Heart right ventricle (tissue), 16 donors: Measurements from ENCODE around the gene ZNF423. TPM values are rescaled to one million over a fixed set of nuclear protein-coding genes. Genes with fewer than 3 reads are reported as not detected.

Source experiments
- ATAC-seq, 8 donors: fragments of 200-7000 bp; cut with Tn5 transposase; one replicate each; pipeline ENCODE4 v1.9.1; 2020; ENCODE audit warnings: mild to moderate bottlenecking in 8 of 8, moderate library complexity in 8 of 8, moderate number of reproducible peaks in 1 of 8
- DNase-seq, 2 donors: peaks; one replicate each; pipeline ENCODE4 v3.0.0-alpha.2; 2020
- H3K27ac ChIP-seq, 10 donors: fragments of 200-600 bp; sonication (generic) in 2 of 10; one replicate each; pipeline versions ENCODE4 v1.5.0 to v1.8.0; 2020 to 2022; ENCODE audit warnings: mild to moderate bottlenecking in 3 of 10
- H3K27me3 ChIP-seq, 7 donors: fragments of 200-600 bp; one replicate each; pipeline ENCODE4 v1.8.0; 2021 to 2022; ENCODE audit warnings: mild to moderate bottlenecking in 2 of 7
- H3K36me3 ChIP-seq, 9 donors: fragments of 200-600 bp; sonication (generic) in 1 of 9; one replicate each; pipeline versions ENCODE4 v1.5.0 to v1.8.0; 2020 to 2022; ENCODE audit warnings: mild to moderate bottlenecking in 2 of 9
- H3K4me1 ChIP-seq, 9 donors: fragments of 200-600 bp; sonication (generic) in 1 of 9; one replicate each; pipeline versions ENCODE4 v1.5.0 to v1.8.0; 2020 to 2022; ENCODE audit warnings: mild to moderate bottlenecking in 4 of 9
- H3K4me3 ChIP-seq, 10 donors: fragments of 200-600 bp; sonication (generic) in 2 of 10; one replicate each; pipeline versions ENCODE4 v1.5.0 to v1.8.0; 2020 to 2022; ENCODE audit warnings: mild to moderate bottlenecking in 7 of 10, moderate library complexity in 2 of 10
- H3K9me3 ChIP-seq, 11 donors: fragments of 200-600 bp in 10 of 11; sonication (generic) in 2 of 11; one replicate each; pipeline versions ENCODE4 v1.5.0 to v1.8.0; 2013 to 2022; ENCODE audit warnings: mild to moderate bottlenecking in 2 of 11, control low read depth in 1 of 11, moderate library complexity in 1 of 11
- WGBS, 2 donors: extraction: QIAGEN DNeasy Blood & Tissue Kit; methylation state at CpG; one replicate each; pipeline ENCODE4 v1.1.7; 2013; ENCODE audit warnings: inconsistent platforms in 1 of 2; 5-methylcytosine and 5-hydroxymethylcytosine counted together
- intact Hi-C, 10 donors: fragments of 100-400 bp; cut with DNase I; formaldehyde crosslinking; loops; one replicate each; pipeline versions ENCODE4 v1.11.1 to v1.14.2; 2022
- polyA plus RNA-seq, 2 donors: library from polyadenylated mRNA; stranded (reverse); fragments of 200-250 nt; gene quantifications; one replicate each; pipeline ENCODE4 v1.2.3, GENCODE V29; 2013
- total RNA-seq, 10 donors: library from RNA; stranded (reverse); fragmentation: NEBNext Ultra II Directional in 3 of 10; extraction: Animal tissue kit (Norgen Biotek cat#: 25700) in 3 of 10; gene quantifications; one replicate each; pipeline versions ENCODE4 v1.2.1 to v1.2.4, GENCODE V29; 2021 to 2023
- TF ChIP-seq, protein P1 (sequence below), 9 donors: fragments of 200-600 bp; sonication (generic) in 2 of 9; IDR thresholded peaks; one replicate each; pipeline versions ENCODE4 v1.5.0 to v1.8.0; 2021 to 2022; ENCODE audit warnings: antibody characterized with exemption in 9 of 9, mild to moderate bottlenecking in 5 of 9, moderate library complexity in 1 of 9
- donor health status: Arrhythmogenic right ventricular cardiomyopathy.
- donor health status: ischemic (EF 13 %, LVEDD 7.1; RV severe dilation, severe dysfunction).
- donor health status: healthy with polysubstance abuse.
- donor health status: DM: no; HTN: yes; CAD: no.
- donor health status: DM: no; HTN: no; CAD: no.
- donor health status: ischemic (EF 25% LVEDD 6.9; RV normal size, moderate dysfunction).
- donor health status: ischemic (EF 25% LVEDD 5.7; RV mildly dilated, moderate dysfunction).
- donor health status: healthy.
- donor health status: DM: yes; HTN: yes; CAD: no.
- donor health status: Ischemic cardiomyopathy.
- donor health status: ischemic (EF 35%, LVEDD 5.7; RV mildly dilated, moderate dysfunction).
- donor health status: nonischemic (EF 11% LVEDD 7.7; RV severe dilation, severe dysfunction).
- donor health status: DM: yes; HTN: yes; CAD: no.
- donor health status: PGD.
- donor health status: ischemic (EF 29% LVEDD 5.4; RV normal size, mild dysfunction).
- donor health status: nonischemic (EF 23%, LVEDD 6.1; RV moderate dilation, normal function).

Gene ZNF423
- total and polyA plus RNA-seq, 12 donors = 2.6 to 10.6 (median 7.0) TPM

DNA sequence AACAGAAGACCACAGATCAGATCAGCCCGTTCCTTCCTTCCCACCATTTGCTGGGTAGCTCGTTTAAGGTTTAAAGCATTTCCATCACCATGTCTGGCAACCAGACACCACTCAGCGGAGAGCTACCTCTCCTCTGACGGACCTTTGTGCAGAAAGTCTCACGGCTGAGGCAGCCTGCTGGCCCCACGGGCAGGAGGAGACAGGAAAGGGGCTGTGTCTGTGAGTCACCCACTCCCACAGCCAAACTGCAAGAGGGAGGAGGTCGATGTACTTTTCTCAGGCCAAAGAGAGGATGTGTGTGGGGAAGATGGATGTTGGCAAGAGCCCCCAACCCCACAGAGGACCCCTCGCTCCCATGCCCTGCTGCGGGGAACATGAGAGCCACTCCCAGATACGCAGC lies 92.1 kb downstream of the ZNF423 start:
- WGBS, 2 donors = 76 to 80% methylated on average over 10 of the region's 10 CpGs

DNA sequence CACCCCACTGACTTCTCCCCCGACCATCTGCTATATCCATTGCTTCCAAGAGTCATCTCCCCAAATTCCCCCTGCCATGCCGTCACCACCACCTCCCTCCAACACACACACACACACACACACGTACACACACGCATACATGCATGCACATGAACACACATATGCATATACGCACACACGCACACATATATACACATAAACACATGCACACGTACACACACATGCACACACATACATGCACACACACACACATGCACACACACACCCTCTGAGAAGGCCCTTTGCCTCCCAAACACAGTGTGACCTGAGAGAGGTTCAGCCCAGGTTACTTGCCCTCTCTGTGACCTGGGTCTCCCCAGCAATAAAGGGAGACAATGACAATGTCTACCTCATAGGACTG lies 95.1 kb downstream of the ZNF423 start:
- no peak overlapping the region for H3K27ac ChIP-seq
- H3K4me3 ChIP-seq = no peak overlapping the region
- H3K36me3 ChIP-seq = no peaks in the 10 kb centered on the region
- peaks cover 0 to 24% (median 11%) of the 10 kb centered on the region in 9 donors for H3K4me1 ChIP-seq
- no peaks in the 10 kb centered on the region for H3K27me3 ChIP-seq
- no peak for DNase-seq
- TF ChIP-seq, protein P1, sequence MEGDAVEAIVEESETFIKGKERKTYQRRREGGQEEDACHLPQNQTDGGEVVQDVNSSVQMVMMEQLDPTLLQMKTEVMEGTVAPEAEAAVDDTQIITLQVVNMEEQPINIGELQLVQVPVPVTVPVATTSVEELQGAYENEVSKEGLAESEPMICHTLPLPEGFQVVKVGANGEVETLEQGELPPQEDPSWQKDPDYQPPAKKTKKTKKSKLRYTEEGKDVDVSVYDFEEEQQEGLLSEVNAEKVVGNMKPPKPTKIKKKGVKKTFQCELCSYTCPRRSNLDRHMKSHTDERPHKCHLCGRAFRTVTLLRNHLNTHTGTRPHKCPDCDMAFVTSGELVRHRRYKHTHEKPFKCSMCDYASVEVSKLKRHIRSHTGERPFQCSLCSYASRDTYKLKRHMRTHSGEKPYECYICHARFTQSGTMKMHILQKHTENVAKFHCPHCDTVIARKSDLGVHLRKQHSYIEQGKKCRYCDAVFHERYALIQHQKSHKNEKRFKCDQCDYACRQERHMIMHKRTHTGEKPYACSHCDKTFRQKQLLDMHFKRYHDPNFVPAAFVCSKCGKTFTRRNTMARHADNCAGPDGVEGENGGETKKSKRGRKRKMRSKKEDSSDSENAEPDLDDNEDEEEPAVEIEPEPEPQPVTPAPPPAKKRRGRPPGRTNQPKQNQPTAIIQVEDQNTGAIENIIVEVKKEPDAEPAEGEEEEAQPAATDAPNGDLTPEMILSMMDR (IDR thresholded peaks at IDR 0.05) = no peak
- intact Hi-C loops = no loop called here
- ATAC-seq = peak in 1 of 8 donors; percentile 10
- H3K9me3 ChIP-seq = no peaks in the 10 kb centered on the region
- 94 to 97% methylated on average over 7 of the region's 7 CpGs for WGBS, 2 donors

More for the DNA sequence above, 92.1 kb downstream of the ZNF423 start:
- TF ChIP-seq, protein P1 (IDR thresholded peaks at IDR 0.05) = no peak
- no peak overlapping the region for H3K27ac ChIP-seq
- peaks cover 0 to 15% (median 10%) of the 10 kb centered on the region in 9 donors for H3K4me1 ChIP-seq
- H3K36me3 ChIP-seq = no peaks in the 10 kb centered on the region
- no peaks in the 10 kb centered on the region for H3K9me3 ChIP-seq
- no peak overlapping the region for H3K4me3 ChIP-seq
- ATAC-seq (no peak), DNase-seq (no peak)
- no peaks in the 10 kb centered on the region for H3K27me3 ChIP-seq
- intact Hi-C loops = no loop called here

GRCh38 chr16:49757559-49758069 lies 98.3 kb downstream of the ZNF423 start:
- intact Hi-C loops = loop anchor here in 6 of 10 donors (5.0 to 10.0 kb wide), 5 partner anchors 55 to 263 kb away; partner anchors contain the start of gene ZNF423 (in 3 of the 6)
- Histone ChIP-seq H3K27me3 (peaks cover 0 to 10% (median 0%) of the 10 kb centered on the region in 7 donors), H3K4me1 (peaks cover 0 to 45% (median 33%) of the 10 kb centered on the region in 9 donors), H3K36me3 (no peaks in the 10 kb centered on the region), H3K9me3 (no peaks in the 10 kb centered on the region), H3K4me3 (no peak overlapping the region), H3K27ac (no peak overlapping the region)
- TF ChIP-seq, protein P1 (IDR thresholded peaks at IDR 0.05) = no peak
- DNase-seq (no peak), ATAC-seq (no peak)
- WGBS, 2 donors = 65 to 80% methylated on average over 9 of the region's 9 CpGs

- no peaks in the 10 kb centered on the region for H3K9me3 ChIP-seq
- H3K27ac ChIP-seq = peak overlapping the region in 1 of 10 donors; percentile 1
- intact Hi-C loops = loop anchor here in 6 of 10 donors (5.0 to 10.0 kb wide), 5 partner anchors 55 to 262 kb away; partner anchors contain the start of gene ZNF423 (in 3 of the 6)
- TF ChIP-seq, protein P1 (IDR thresholded peaks at IDR 0.05) = no peak
- WGBS, 2 donors = 82 to 86% methylated on average over 10 of the region's 10 CpGs
- H3K27me3 ChIP-seq = peaks cover 0 to 13% (median 0%) of the 10 kb centered on the region in 7 donors
- no peak for DNase-seq
- ATAC-seq = no peak
- H3K36me3 ChIP-seq = no peaks in the 10 kb centered on the region
- H3K4me1 ChIP-seq = peaks cover 0 to 45% (median 33%) of the 10 kb centered on the region in 9 donors
- no peak overlapping the region for H3K4me3 ChIP-seq
Observed at GRCh38 chr16:49756775-49757558, 98.9 kb downstream of the ZNF423 start.
